Uterus (tissue), 2 donors: ENCODE measurements around the gene HEATR5A.

Source experiments
- CTCF ChIP-seq, 4 experiments: fragments of 200-600 bp in 2 of 4; fragments of 450-650 bp in 2 of 4; sonication (generic) in 2 of 4; IDR thresholded peaks; one replicate each; pipeline ENCODE4 v1.5.1; 2016 to 2019; ENCODE audit warnings: antibody characterized with exemption in 4 of 4, mild to moderate bottlenecking in 2 of 4, moderate library complexity in 1 of 4
- POLR2A ChIP-seq, 2 donors: fragments of 450-650 bp; IDR thresholded peaks; one replicate each; pipeline ENCODE4 v1.6.1; 2016; ENCODE audit warnings: antibody characterized with exemption in 2 of 2, mild to moderate bottlenecking in 1 of 2, moderate library complexity in 1 of 2

- TF ChIP-seq CTCF (IDR thresholded peaks at IDR 0.05) (no peak), POLR2A (IDR thresholded peaks at IDR 0.05) (no peak)
Observed at GRCh38 chr14:31297112-31297511, 123.2 kb downstream of the HEATR5A start.
